Measurements from ENCODE around the gene MAPK1IP1L. TPM values are rescaled to one million over a fixed set of nuclear protein-coding genes. Genes with fewer than 3 reads are reported as not detected.

MAPK1IP1L gene
- total and polyA plus RNA-seq, 2 donors (not counting 1 experiment from before 2014, with no cell fraction given): 116 to 141 TPM

- intact Hi-C loops (cut with micrococcal nuclease): loop anchor here (2.0 kb wide), 2 partner anchors 14 to 16 kb away; no protein-coding TSS in a partner anchor
- Mint-ChIP-seq H3K4me1 (peaks cover 5% of the 10 kb centered on the region), H3K4me3 (no peak overlapping the region), H3K27ac (no peak overlapping the region), H3K9me3 (ENCODE audit: insufficient read depth) (no peaks in the 10 kb centered on the region), H3K27me3 (no peaks in the 10 kb centered on the region)
- TF ChIP-seq EZH2 (IDR thresholded peaks at IDR 0.05; ENCODE audit: borderline replicate concordance, insufficient read depth, low read depth, low read length, poor library complexity, severe bottlenecking) (no peak), CTCF (IDR thresholded peaks at IDR 0.05) (no peak)
- H3K79me2 ChIP-seq (ENCODE audit: control insufficient read depth, insufficient read depth, low read length): no peaks in the 10 kb centered on the region
- no peak overlapping the region for H2AFZ ChIP-seq (ENCODE audit: insufficient read depth, low read depth, low read length, poor library complexity, severe bottlenecking)
- H3K9me3 ChIP-seq (ENCODE audit: control extremely low read depth in 1 of 3, control insufficient read depth in 2 of 3, insufficient read depth in 1 of 3, low read length in 2 of 3): peaks cover 0 to 5% (median 0%) of the 10 kb centered on the region in 3 donors
- no peak overlapping the region for H3K4me2 ChIP-seq (replicated peaks; ENCODE audit: low read depth, low read length, poor library complexity, severe bottlenecking)
- DNase-seq: no peak
- H3K4me3 ChIP-seq (ENCODE audit: control extremely low read depth in 1 of 5, extremely low read depth in 1 of 5, insufficient read depth in 1 of 5, low read depth in 2 of 5, low read length in 4 of 5): no peak overlapping the region
- no peak for ATAC-seq (ENCODE audit: low read depth)
- POLR2A ChIA-PET: interaction anchor here (0.7 kb wide), 1 partner anchor 20 kb away, joined by 15 read pairs; no protein-coding TSS in a partner anchor
- CTCF ChIA-PET: interaction anchor here (0.9 to 4.8 kb wide), 6 partner anchors 11 to 71 kb away, joined by 3 to 98 read pairs (median 5); partner anchors contain the start of genes MAPK1IP1L and WDHD1
- H4K20me1 ChIP-seq (ENCODE audit: control insufficient read depth, insufficient read depth, low read length, poor library complexity, severe bottlenecking): no peaks in the 10 kb centered on the region
- H3K27me3 ChIP-seq (replicated peaks in 1 of 4; ENCODE audit: control extremely low read depth in 1 of 4, control insufficient read depth in 3 of 4, insufficient read depth in 4 of 4, low read length in 3 of 4): no peaks in the 10 kb centered on the region
- no peak overlapping the region for H3K9ac ChIP-seq (ENCODE audit: low read length)
- H3K27ac ChIP-seq (ENCODE audit: low read length in 2 of 2): no peak overlapping the region
- no peaks in the 10 kb centered on the region for H3K36me3 ChIP-seq (replicated peaks in 1 of 2; ENCODE audit: control extremely low read depth in 1 of 2, control insufficient read depth in 1 of 2, extremely low read depth in 1 of 2, insufficient read depth in 2 of 2, low read length in 1 of 2)
- H3K4me1 ChIP-seq (ENCODE audit: control insufficient read depth in 2 of 2, insufficient read depth in 2 of 2, low read length in 2 of 2): no peaks in the 10 kb centered on the region
These were observed 36.9 kb downstream of the MAPK1IP1L start for GRCh38 chr14:55088356-55088755.

GRCh38 chr14:55092341-55092740 lies 40.9 kb downstream of the MAPK1IP1L start:
- ChIA-PET POLR2A (interaction anchor here (1.6 kb wide), 1 partner anchor 10 kb away, joined by 4 read pairs; no protein-coding TSS in a partner anchor), CTCF (interaction anchor here (0.7 to 3.8 kb wide), 5 partner anchors 10 to 68 kb away, joined by 3 to 29 read pairs (median 8); partner anchors contain the start of gene MAPK1IP1L)
- Histone ChIP-seq H3K36me3 (replicated peaks in 1 of 2; ENCODE audit: control extremely low read depth in 1 of 2, control insufficient read depth in 1 of 2, extremely low read depth in 1 of 2, insufficient read depth in 2 of 2, low read length in 1 of 2) (no peaks in the 10 kb centered on the region), H4K20me1 (ENCODE audit: control insufficient read depth, insufficient read depth, low read length, poor library complexity, severe bottlenecking) (no peaks in the 10 kb centered on the region), H3K9ac (ENCODE audit: low read length) (no peak overlapping the region), H3K79me2 (ENCODE audit: control insufficient read depth, insufficient read depth, low read length) (no peaks in the 10 kb centered on the region), H3K27ac (ENCODE audit: low read length in 2 of 2) (no peak overlapping the region), H3K4me2 (replicated peaks; ENCODE audit: low read depth, low read length, poor library complexity, severe bottlenecking) (no peak overlapping the region), H3K4me3 (ENCODE audit: control extremely low read depth in 1 of 5, extremely low read depth in 1 of 5, insufficient read depth in 1 of 5, low read depth in 2 of 5, low read length in 4 of 5) (no peak overlapping the region), H2AFZ (ENCODE audit: insufficient read depth, low read depth, low read length, poor library complexity, severe bottlenecking) (no peak overlapping the region), H3K27me3 (replicated peaks in 1 of 4; ENCODE audit: control extremely low read depth in 1 of 4, control insufficient read depth in 3 of 4, insufficient read depth in 4 of 4, low read length in 3 of 4) (no peaks in the 10 kb centered on the region), H3K9me3 (ENCODE audit: control extremely low read depth in 1 of 3, control insufficient read depth in 2 of 3, insufficient read depth in 1 of 3, low read length in 2 of 3) (no peaks in the 10 kb centered on the region), H3K4me1 (ENCODE audit: control insufficient read depth in 2 of 2, insufficient read depth in 2 of 2, low read length in 2 of 2) (peaks cover 0 to under 1% of the 10 kb centered on the region in 2 donors)
- Mint-ChIP-seq H3K4me1 (peaks cover 6% of the 10 kb centered on the region), H3K27ac (no peak overlapping the region), H3K9me3 (ENCODE audit: insufficient read depth) (no peaks in the 10 kb centered on the region), H3K4me3 (no peak overlapping the region), H3K27me3 (no peaks in the 10 kb centered on the region)
- ATAC-seq (ENCODE audit: low read depth): no peak
- intact Hi-C loops (cut with micrococcal nuclease): no loop called here
- DNase-seq: no peak
- no peak for TF ChIP-seq CTCF (IDR thresholded peaks at IDR 0.05)
- WGBS (ENCODE audit: insufficient coverage): 89% methylated on average over 3 of the region's 4 CpGs
